ENCODE data around the gene EPB41L1.

The EPB41L1 gene

GRCh38 chr20:36193977-36194712, 39.6 kb downstream of the EPB41L1 start:
- DNase-seq (ENCODE audit: low read depth in 2 of 2): no peak

DNA sequence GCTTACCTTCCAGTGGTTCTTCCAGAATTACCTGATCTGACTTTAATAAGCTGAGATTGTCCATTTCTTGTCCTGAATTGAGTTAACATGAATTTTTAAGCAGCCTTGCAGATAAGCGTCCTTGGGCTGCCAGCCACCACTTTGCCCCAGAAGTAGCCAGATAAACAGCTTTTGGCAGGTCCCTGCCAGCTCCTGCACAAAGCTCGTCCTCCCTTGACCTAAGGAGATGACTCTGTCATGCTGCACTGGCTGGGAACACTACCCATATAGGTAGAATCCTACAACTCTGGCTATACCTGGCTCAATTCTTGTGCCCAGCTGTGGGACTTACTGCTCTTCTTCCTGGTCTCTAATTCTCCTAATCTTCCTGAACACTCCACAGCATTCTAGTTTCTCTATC, 42.1 kb downstream of the EPB41L1 start:
- no peak for DNase-seq (ENCODE audit: low read depth in 2 of 2)

- DNase-seq (ENCODE audit: low read depth in 2 of 2): no peak
These were observed 42.7 kb downstream of the EPB41L1 start for GRCh38 chr20:36197271-36197670.

DNA sequence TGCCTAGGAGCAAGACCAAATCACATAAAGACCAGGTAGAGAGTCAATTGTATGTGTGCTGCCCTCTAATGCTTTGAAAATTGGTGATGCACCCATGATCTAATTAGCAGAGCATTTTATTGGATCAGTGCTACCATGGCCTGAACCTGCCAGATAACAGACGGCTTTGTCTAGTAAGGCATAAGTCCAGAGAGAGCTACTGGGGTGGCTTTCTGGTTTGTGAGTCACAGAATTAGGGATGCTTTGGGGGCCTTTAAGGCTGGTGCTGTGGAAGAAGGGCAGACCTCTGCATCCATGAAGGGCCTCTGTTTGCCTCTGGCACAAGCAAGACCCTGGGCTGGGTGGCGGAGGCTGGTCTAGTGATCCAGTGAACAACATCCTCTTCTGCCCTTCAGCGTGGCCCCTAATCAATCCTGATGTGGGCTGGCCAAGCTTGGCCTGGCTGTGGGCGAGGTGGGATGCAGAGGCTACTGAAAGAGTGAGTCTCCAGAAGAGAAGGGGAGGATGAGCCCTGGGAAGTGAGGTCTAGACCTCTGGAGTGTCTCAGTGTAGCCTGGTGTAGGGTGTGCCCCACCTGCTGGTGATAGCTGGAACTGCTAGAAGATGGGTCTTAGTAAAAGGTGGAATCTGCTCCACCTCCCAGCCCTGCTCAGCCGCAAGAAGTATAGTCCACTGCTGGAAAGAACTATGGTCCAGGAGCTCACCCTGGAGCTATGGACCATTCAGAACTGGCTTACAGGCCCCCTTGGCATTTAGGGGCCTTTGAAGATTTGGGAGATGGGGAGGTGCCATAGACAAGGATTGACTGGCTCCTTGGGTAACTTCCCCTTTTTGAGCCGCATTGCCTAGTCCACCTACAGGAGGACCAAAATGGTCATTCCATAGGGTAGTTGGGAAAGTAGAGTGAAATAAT, 45.1 kb downstream of the EPB41L1 start:
- peak; percentile 50 to 60 for DNase-seq (ENCODE audit: low read depth in 2 of 2)

DNA sequence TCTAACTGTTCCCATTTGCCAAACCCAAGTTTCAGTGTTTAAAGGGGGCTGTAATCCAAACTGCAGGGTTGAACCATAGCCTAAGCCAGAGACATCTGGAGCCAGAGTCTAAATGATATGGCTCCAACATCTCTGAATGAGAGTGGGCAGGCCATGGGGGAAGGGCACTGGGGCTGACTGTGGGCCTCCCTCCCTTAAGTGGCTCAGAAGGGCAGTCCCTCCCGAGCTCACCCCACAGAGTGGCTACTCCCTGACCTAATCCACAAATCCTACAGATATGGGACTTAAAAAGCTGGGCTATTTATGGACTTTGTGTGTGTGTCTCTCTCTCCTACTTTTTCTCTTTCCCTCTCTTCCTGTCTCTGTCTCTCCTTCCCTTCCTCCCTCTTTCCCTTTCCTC, 45.9 kb downstream of the EPB41L1 start:
- DNase-seq (ENCODE audit: low read depth in 2 of 2): no peak

DNA sequence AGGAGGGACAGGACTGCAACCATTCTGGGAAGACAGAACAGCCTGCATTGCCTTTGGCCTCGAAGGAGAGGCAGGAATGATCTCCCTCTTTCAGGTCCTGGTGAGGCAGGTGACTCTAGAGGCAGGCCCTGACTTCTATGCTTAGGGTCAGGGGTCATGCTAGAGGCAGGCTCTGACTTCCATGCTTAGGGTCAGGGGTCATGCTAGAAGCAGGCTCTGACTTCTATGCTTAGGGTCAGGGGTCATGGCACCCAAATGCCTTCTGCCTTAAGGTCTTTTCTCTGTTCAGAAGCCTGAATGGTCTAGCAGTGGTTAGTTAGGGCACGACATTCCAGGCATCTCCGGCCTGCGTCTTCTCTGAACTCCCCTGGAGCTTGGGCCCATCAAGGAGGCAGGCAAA, 46.7 kb downstream of the EPB41L1 start:
- no peak for DNase-seq (ENCODE audit: low read depth in 2 of 2)

- peak; percentile 33 to 54 for DNase-seq (ENCODE audit: low read depth in 2 of 2)
These were observed 48.4 kb downstream of the EPB41L1 start for GRCh38 chr20:36202891-36203338.

GRCh38 chr20:36203861-36204260, 49.3 kb downstream of the EPB41L1 start:
- DNase-seq (ENCODE audit: low read depth in 2 of 2): no peak

DNA sequence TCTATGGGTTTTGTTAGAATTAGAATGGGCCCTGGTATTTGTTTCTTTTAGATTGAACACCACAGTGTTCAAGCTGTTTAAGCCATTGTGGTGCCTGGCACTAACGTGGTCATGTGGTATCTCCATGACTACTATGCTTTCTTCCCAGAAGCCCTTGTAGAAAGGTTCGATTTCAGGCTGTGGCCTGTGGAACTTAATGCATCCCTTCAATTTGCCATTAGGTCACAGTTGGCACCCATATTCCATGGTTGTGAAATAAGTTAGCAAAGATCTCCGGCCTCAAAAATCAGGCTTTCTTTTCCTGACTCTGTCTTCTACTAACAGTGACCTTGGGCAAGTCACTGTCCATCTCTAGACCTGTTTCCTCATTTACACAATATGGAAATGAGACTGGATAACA, 50.5 kb downstream of the EPB41L1 start:
- DNase-seq (ENCODE audit: low read depth in 2 of 2): no peak

GRCh38 chr20:36206068-36206467, 51.5 kb downstream of the EPB41L1 start:
- DNase-seq (ENCODE audit: low read depth in 2 of 2): no peak

DNA sequence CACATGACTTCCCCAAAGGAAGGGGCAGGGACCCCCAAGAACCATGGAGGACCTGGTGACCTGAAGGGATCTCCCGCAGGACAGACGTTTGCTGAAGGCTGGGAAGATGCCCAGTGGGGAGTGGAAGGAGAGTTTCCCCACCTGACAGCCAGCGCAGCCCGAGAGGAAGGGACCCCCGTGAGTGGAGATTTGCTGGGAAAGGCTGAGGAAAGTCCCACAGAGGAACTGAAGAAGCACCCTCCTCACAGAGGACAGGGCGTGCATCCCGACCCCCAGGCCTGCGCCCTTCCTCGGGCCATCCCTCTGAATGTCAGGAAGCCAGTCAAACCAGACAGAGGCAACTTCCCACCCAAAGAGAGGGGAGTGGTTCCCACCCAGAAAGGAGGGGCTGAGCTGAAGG, 52.1 kb downstream of the EPB41L1 start:
- no peak for DNase-seq (ENCODE audit: low read depth in 2 of 2)

GRCh38 chr20:36207602-36208001, 53.1 kb downstream of the EPB41L1 start:
- no peak for DNase-seq (ENCODE audit: low read depth in 2 of 2)

- DNase-seq (ENCODE audit: low read depth in 2 of 2): no peak
These were observed 53.7 kb downstream of the EPB41L1 start for GRCh38 chr20:36208257-36208656.

- DNase-seq (ENCODE audit: low read depth in 2 of 2): no peak
These were observed 56.0 kb downstream of the EPB41L1 start for GRCh38 chr20:36210436-36211021.

GRCh38 chr20:36213362-36213761, 58.8 kb downstream of the EPB41L1 start:
- DNase-seq (ENCODE audit: low read depth in 2 of 2): no peak

GRCh38 chr20:36214684-36215256, 60.2 kb downstream of the EPB41L1 start:
- DNase-seq (ENCODE audit: low read depth in 2 of 2): no peak

DNA sequence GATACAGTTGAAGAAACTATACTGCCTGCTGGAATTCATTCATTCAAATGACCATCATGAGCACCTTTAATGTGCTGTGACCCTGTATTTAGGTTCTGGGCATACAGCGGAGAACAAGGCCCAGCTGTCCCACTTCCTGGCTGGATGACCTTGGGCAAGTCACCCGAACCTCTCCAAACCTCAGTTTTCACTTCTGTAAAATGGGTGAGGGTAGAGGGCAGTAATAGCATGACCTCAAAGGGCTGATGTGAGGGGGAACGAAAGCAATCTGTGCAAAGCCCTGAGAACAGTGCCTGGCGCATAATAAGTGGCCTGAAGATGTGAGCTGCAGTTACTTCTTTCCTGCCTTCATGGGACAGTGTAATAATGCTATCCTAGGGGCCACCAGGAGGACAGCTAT, 61.2 kb downstream of the EPB41L1 start:
- DNase-seq (ENCODE audit: low read depth in 2 of 2): no peak

GRCh38 chr20:36216314-36217025, 61.9 kb downstream of the EPB41L1 start:
- DNase-seq (ENCODE audit: low read depth in 2 of 2): no peak

DNA sequence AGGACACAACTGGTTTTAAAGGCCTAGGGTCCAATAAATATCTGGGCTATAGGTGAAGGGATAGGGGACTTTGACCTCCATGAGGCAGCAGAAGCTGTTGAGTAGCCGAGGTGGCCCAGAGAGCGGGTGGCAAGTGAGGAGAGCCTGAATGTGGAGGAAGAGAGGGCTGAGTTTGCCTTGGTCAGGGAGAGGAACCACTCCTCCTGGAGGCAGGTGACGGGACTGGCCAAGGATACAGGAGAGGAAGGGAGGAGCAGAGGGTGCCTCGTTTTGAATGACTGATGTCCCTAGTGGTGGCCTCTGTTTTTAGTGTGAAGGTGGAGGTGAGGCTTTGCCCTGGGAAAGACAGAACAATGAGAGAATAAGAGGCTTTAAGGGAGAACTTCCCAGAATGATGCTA, 62.7 kb downstream of the EPB41L1 start:
- no peak for DNase-seq (ENCODE audit: low read depth in 2 of 2)

DNA sequence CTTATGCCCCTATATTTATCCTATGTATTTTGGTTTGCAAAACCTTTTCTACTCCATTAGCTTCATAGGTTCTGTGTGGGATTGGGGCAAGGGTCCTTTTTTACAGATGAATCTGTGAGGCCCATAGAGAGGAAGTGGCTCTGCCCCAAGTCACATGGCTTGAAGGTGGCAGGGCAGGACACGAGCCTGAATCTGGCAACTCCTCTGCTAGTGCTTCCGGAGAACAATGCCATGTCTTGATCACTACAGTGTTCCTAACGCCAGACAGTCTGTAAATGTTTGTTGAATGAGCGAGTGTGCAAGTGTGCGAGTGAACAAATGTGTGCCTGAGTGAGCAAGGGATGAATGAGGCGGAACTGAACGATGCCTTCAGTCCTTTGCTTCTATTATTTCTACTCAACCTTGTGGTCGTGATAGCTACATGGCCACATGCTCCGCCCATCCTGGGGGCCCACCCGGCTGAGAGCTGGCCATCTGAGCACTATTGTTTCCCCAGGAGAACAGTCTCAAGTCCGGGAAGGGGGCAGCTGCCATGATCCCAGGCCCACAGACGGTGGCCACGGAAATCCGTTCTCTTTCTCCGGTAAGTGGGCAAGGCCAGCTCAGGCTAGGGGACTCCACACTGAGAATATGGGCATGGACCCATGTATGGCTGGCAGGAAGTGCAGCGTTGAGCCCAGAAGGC, 64.0 kb downstream of the EPB41L1 start:
- no peak for DNase-seq (ENCODE audit: low read depth in 2 of 2)

DNA sequence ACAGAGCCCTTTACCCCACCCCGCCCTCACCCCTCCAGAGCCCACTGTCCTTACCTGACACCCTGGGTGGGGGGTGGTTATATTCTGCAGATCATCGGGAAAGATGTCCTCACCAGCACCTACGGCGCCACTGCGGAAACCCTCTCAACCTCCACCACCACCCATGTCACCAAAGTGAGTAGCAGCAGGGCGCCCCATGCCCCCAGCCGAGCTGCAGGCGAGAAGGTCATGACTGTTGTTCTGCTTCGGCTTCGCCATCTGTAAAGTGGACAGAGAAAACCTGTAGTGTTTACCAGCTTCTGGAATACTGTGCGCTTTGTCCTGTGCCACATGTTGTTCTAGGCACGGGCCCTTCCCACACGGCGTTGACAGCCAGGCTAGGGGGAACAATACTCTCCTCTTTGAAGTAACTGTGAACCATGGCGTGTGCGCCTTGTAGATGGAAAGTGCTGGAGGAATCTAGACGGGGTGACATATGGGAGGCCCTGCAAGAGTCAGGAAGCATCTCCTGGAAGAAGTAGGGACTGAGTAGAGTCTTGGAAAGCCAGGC, 65.2 kb downstream of the EPB41L1 start:
- no peak for DNase-seq (ENCODE audit: low read depth in 2 of 2)

Measured in stimulated activated CD8-positive, alpha-beta memory T cell treated with anti-CD3 and anti-CD28 coated beads, Interleukin-7, amount 100 ng/mL, for 4 hours (primary cell).